HEK293 (cell line): ENCODE measurements around the gene PGAM5.

Experiments
- GLIS1 ChIP-seq: fragments of 450-650 bp; formaldehyde crosslinking; IDR thresholded peaks from 2 replicates; pipeline ENCODE4 v1.5.1; 2016; ENCODE audit warnings: missing biosample characterization, missing genetic modification characterization
- KLF16 ChIP-seq: fragments of 450-650 bp; formaldehyde crosslinking; IDR thresholded peaks from 2 replicates; pipeline ENCODE4 v1.5.1; 2017; ENCODE audit warnings: missing biosample characterization, missing genetic modification characterization
- OVOL3 ChIP-seq: fragments of 450-650 bp; formaldehyde crosslinking; IDR thresholded peaks from 2 replicates; pipeline ENCODE4 v1.5.1; 2016; ENCODE audit warnings: missing biosample characterization, missing genetic modification characterization
- ZBTB11 ChIP-seq: fragments of 450-650 bp; formaldehyde crosslinking; conservative IDR thresholded peaks from 2 replicates; pipeline ENCODE4 v1.5.1; 2016; ENCODE audit warnings: low read depth, missing biosample characterization, missing genetic modification characterization
- ZEB2 ChIP-seq: fragments of 450-650 bp; formaldehyde crosslinking; IDR thresholded peaks from 2 replicates; pipeline ENCODE4 v1.5.1; 2016; ENCODE audit warnings: missing biosample characterization, missing genetic modification characterization
- ZFHX2 ChIP-seq: fragments of 450-650 bp; formaldehyde crosslinking; conservative IDR thresholded peaks from 2 replicates; pipeline ENCODE4 v1.5.1; 2016; ENCODE audit warnings: missing biosample characterization, missing genetic modification characterization
- ZNF2 ChIP-seq: fragments of 450-650 bp; formaldehyde crosslinking; IDR thresholded peaks from 2 replicates; pipeline ENCODE4 v1.5.1; 2016; ENCODE audit warnings: missing biosample characterization, missing genetic modification characterization
- ZNF202 ChIP-seq: fragments of 450-650 bp; formaldehyde crosslinking; IDR thresholded peaks from 2 replicates; pipeline ENCODE4 v1.5.1; 2016; ENCODE audit warnings: missing biosample characterization, missing genetic modification characterization, borderline replicate concordance
- ZNF221 ChIP-seq: fragments of 450-650 bp; formaldehyde crosslinking; IDR thresholded peaks from 2 replicates; pipeline ENCODE4 v1.5.1; 2017; ENCODE audit warnings: missing biosample characterization, missing genetic modification characterization, borderline replicate concordance
- ZNF324 ChIP-seq: fragments of 450-650 bp; formaldehyde crosslinking; IDR thresholded peaks from 2 replicates; pipeline ENCODE4 v1.5.1; 2016; ENCODE audit warnings: missing biosample characterization, missing genetic modification characterization
- ZNF335 ChIP-seq: fragments of 450-650 bp; formaldehyde crosslinking; conservative IDR thresholded peaks from 2 replicates; pipeline ENCODE4 v1.5.1; 2016; ENCODE audit warnings: missing biosample characterization, missing genetic modification characterization
- ZNF354C ChIP-seq: fragments of 450-650 bp; formaldehyde crosslinking; IDR thresholded peaks from 2 replicates; pipeline ENCODE4 v1.5.1; 2016; ENCODE audit warnings: missing biosample characterization, missing genetic modification characterization, low read depth, borderline replicate concordance
- ZNF404 ChIP-seq: fragments of 450-650 bp; formaldehyde crosslinking; IDR thresholded peaks from 2 replicates; pipeline ENCODE4 v1.5.1; 2017; ENCODE audit warnings: missing biosample characterization, missing genetic modification characterization
- ZNF416 ChIP-seq: fragments of 450-650 bp; formaldehyde crosslinking; IDR thresholded peaks from 2 replicates; pipeline ENCODE4 v1.5.1; 2016; ENCODE audit warnings: missing biosample characterization, missing genetic modification characterization
- ZNF426 ChIP-seq: fragments of 450-650 bp; formaldehyde crosslinking; IDR thresholded peaks from 2 replicates; pipeline ENCODE4 v1.5.1; 2017; ENCODE audit warnings: missing biosample characterization, missing genetic modification characterization, mild to moderate bottlenecking, inconsistent platforms, moderate library complexity
- ZNF561 ChIP-seq: fragments of 450-650 bp; IDR thresholded peaks from 2 replicates; pipeline ENCODE4 v1.5.1; 2018; ENCODE audit warnings: missing biosample characterization, missing genetic modification characterization, borderline replicate concordance
- ZNF596 ChIP-seq: fragments of 450-650 bp; IDR thresholded peaks from 2 replicates; pipeline ENCODE4 v1.5.0; 2018; ENCODE audit warnings: missing biosample characterization, mild to moderate bottlenecking, missing genetic modification characterization, moderate library complexity
- ZNF600 ChIP-seq: fragments of 450-650 bp; formaldehyde crosslinking; IDR thresholded peaks from 2 replicates; pipeline ENCODE4 v1.5.1; 2016; ENCODE audit warnings: missing biosample characterization, missing genetic modification characterization
- ZNF610 ChIP-seq: fragments of 450-650 bp; formaldehyde crosslinking; IDR thresholded peaks from 2 replicates; pipeline ENCODE4 v1.5.1; 2016; ENCODE audit warnings: missing biosample characterization, missing genetic modification characterization, borderline replicate concordance
- ZNF629 ChIP-seq: fragments of 450-650 bp; formaldehyde crosslinking; IDR thresholded peaks from 2 replicates; pipeline ENCODE4 v1.5.1; 2017; ENCODE audit warnings: missing biosample characterization, missing genetic modification characterization
- ZNF658 ChIP-seq: fragments of 450-650 bp; formaldehyde crosslinking; IDR thresholded peaks from 2 replicates; pipeline ENCODE4; 2016; ENCODE audit warnings: missing biosample characterization, missing genetic modification characterization
- ZNF660 ChIP-seq: fragments of 450-650 bp; IDR thresholded peaks from 2 replicates; pipeline ENCODE4 v1.5.1; 2018; ENCODE audit warnings: missing biosample characterization, mild to moderate bottlenecking, missing genetic modification characterization
- ZNF670 ChIP-seq: fragments of 450-650 bp; formaldehyde crosslinking; IDR thresholded peaks from 2 replicates; pipeline ENCODE4 v1.5.1; 2016; ENCODE audit warnings: missing biosample characterization, missing genetic modification characterization, low read depth
- ZNF692 ChIP-seq: fragments of 450-650 bp; formaldehyde crosslinking; IDR thresholded peaks from 2 replicates; pipeline ENCODE4 v1.5.1; 2016; ENCODE audit warnings: missing biosample characterization, missing genetic modification characterization
- ZNF76 ChIP-seq: fragments of 450-650 bp; formaldehyde crosslinking; IDR thresholded peaks from 2 replicates; pipeline ENCODE4; 2016; ENCODE audit warnings: low read depth, missing biosample characterization, missing genetic modification characterization, borderline replicate concordance
- ZNF768 ChIP-seq: fragments of 450-650 bp; formaldehyde crosslinking; IDR thresholded peaks from 2 replicates; pipeline ENCODE4 v1.5.1; 2018; ENCODE audit warnings: missing biosample characterization, mild to moderate bottlenecking, missing genetic modification characterization
- ZNF785 ChIP-seq: fragments of 450-650 bp; formaldehyde crosslinking; IDR thresholded peaks from 2 replicates; pipeline ENCODE4 v1.5.1; 2016; ENCODE audit warnings: missing biosample characterization, missing genetic modification characterization
- ZNF837 ChIP-seq: fragments of 450-650 bp; formaldehyde crosslinking; IDR thresholded peaks from 2 replicates; pipeline ENCODE4 v1.5.1; 2016; ENCODE audit warnings: missing biosample characterization, missing genetic modification characterization
- ZSCAN30 ChIP-seq: fragments of 450-650 bp; IDR thresholded peaks from 2 replicates; pipeline ENCODE4 v1.5.1; 2018; ENCODE audit warnings: missing biosample characterization, mild to moderate bottlenecking, missing genetic modification characterization, moderate library complexity
- TF ChIP-seq, protein P1 (sequence below): fragments of 450-650 bp; IDR thresholded peaks from 2 replicates; pipeline ENCODE4 v1.5.1; 2018; ENCODE audit warnings: missing biosample characterization, missing genetic modification characterization

Gene PGAM5

GRCh38 chr12:132710405-132711079, at the start of gene PGAM5 (continued):
- TF ChIP-seq GLIS1 (peak; percentile 36; the same call in 1 of the 2 replicates), ZNF2 (no peak; the same call in 1 of the 2 replicates), ZEB2 (tag by site-specific recombination) (peak; percentile 67), ZNF600 (peak; percentile 57), ZNF202 (tag by site-specific recombination) (no peak), ZNF670 (tag by site-specific recombination) (no peak), ZNF221 (tag by site-specific recombination) (no peak), ZNF692 (tag by site-specific recombination) (peak; percentile 64; the same call in 1 of the 2 replicates), ZNF561 (tag by site-specific recombination) (peak; percentile 84), ZNF335 (tag by site-specific recombination) (peak; percentile 82), ZSCAN30 (peak; percentile 86), ZFHX2 (tag by site-specific recombination) (peak; percentile 56), KLF16 (tag by site-specific recombination) (peak; percentile 73), ZNF785 (tag by site-specific recombination) (peak; percentile 99), ZBTB11 (peak; percentile 90), OVOL3 (tag by site-specific recombination) (0 out of 2 replicates have a peak, but pooled peaks have one; percentile 17), ZNF354C (tag by site-specific recombination) (no peak), ZNF426 (tag by site-specific recombination) (no peak), ZNF324 (tag by site-specific recombination) (0 out of 2 replicates have a peak, but pooled peaks have one; percentile 31), ZNF596 (tag by site-specific recombination) (peak; percentile 46; the same call in 1 of the 2 replicates), ZNF768 (no peak), ZNF416 (no peak), ZNF658 (tag by site-specific recombination) (no peak), ZNF76 (peak; percentile 71; the same call in 1 of the 2 replicates), ZNF660 (tag by site-specific recombination) (peak; percentile 57; the same call in 1 of the 2 replicates), ZNF404 (no peak), ZNF837 (tag by site-specific recombination) (no peak), ZNF610 (tag by site-specific recombination) (0 out of 2 replicates have a peak, but pooled peaks have one; percentile 48), ZNF629 (0 out of 2 replicates have a peak, but pooled peaks have one; percentile 35)
- TF ChIP-seq, protein P1, sequence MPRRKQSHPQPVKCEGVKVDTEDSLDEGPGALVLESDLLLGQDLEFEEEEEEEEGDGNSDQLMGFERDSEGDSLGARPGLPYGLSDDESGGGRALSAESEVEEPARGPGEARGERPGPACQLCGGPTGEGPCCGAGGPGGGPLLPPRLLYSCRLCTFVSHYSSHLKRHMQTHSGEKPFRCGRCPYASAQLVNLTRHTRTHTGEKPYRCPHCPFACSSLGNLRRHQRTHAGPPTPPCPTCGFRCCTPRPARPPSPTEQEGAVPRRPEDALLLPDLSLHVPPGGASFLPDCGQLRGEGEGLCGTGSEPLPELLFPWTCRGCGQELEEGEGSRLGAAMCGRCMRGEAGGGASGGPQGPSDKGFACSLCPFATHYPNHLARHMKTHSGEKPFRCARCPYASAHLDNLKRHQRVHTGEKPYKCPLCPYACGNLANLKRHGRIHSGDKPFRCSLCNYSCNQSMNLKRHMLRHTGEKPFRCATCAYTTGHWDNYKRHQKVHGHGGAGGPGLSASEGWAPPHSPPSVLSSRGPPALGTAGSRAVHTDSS (tag by site-specific recombination) = no peak
